HEK293 (cell line): Measurements from ENCODE around the gene VRK2.

Experiments
- CTCF ChIA-PET: fragments of 350-600 bp; formaldehyde crosslinking; extraction: SDS; loops from one replicate; lab custom pipeline; 2021; ENCODE audit warnings: antibody characterized with exemption; lab: Yijun Ruan, JAX
- POLR2A ChIA-PET: fragments of 300-600 bp; formaldehyde crosslinking; extraction: SDS; loops from one replicate; lab custom pipeline; 2020; ENCODE audit warnings: antibody characterized with exemption, inconsistent platforms; lab: Yijun Ruan, JAX
- H3K27ac ChIP-seq: fragments of 200-500 bp; sonication (Bioruptor generic); 2 replicates; pipeline ENCODE4 v1.5.1; 2014; ENCODE audit warnings: low read depth, low read length, control low read depth, inconsistent platforms; ENCODE audit errors: extremely low read depth
- H3K36me3 ChIP-seq, 2 experiments: fragments of 200-500 bp in 1 of 2; sonication (Bioruptor generic) in 1 of 2; 1 replicate in 1 of 2; 2 replicates in 1 of 2; pipeline ENCODE4 v1.5.1; 2014 to 2017; ENCODE audit warnings: inconsistent platforms in 2 of 2, low read length in 2 of 2; ENCODE audit not compliant: control insufficient read depth in 2 of 2, insufficient read depth in 1 of 2
- H3K4me1 ChIP-seq: fragments of 200-500 bp; sonication (Bioruptor generic); 2 replicates; pipeline ENCODE4 v1.5.1; 2014; ENCODE audit warnings: mild to moderate bottlenecking, low read length, inconsistent platforms; ENCODE audit not compliant: control insufficient read depth, insufficient read depth
- H3K4me3 ChIP-seq: 2 replicates; pipeline ENCODE4 v1.5.1; 2011; ENCODE audit warnings: low read depth, mild to moderate bottlenecking, control low read depth, low read length, moderate library complexity
- H3K9me3 ChIP-seq: fragments of 200-500 bp; sonication (Bioruptor generic); 2 replicates; pipeline ENCODE4 v1.5.1; 2014; ENCODE audit warnings: low read depth, low read length, inconsistent platforms; ENCODE audit not compliant: control insufficient read depth, insufficient read depth
- PRDM6 ChIP-seq: fragments of 450-650 bp; formaldehyde crosslinking; IDR thresholded peaks from 2 replicates; pipeline ENCODE4 v1.5.1; 2017; ENCODE audit warnings: missing biosample characterization, missing genetic modification characterization
- SP7 ChIP-seq: fragments of 450-650 bp; formaldehyde crosslinking; IDR thresholded peaks from 2 replicates; pipeline ENCODE4 v1.5.1; 2016; ENCODE audit warnings: missing biosample characterization, missing genetic modification characterization
- ZBTB8A ChIP-seq: fragments of 450-650 bp; formaldehyde crosslinking; IDR thresholded peaks from 2 replicates; pipeline ENCODE4 v1.5.1; 2016; ENCODE audit warnings: missing biosample characterization, missing genetic modification characterization
- ZFP37 ChIP-seq: fragments of 450-650 bp; formaldehyde crosslinking; IDR thresholded peaks from 2 replicates; pipeline ENCODE4 v1.5.1; 2016; ENCODE audit warnings: missing biosample characterization, missing genetic modification characterization
- ZNF132 ChIP-seq: fragments of 450-650 bp; formaldehyde crosslinking; IDR thresholded peaks from 2 replicates; pipeline ENCODE4 v1.5.1; 2017; ENCODE audit warnings: missing biosample characterization, missing genetic modification characterization, borderline replicate concordance
- ZNF155 ChIP-seq: fragments of 450-650 bp; formaldehyde crosslinking; IDR thresholded peaks from 2 replicates; pipeline ENCODE4 v1.5.1; 2016; ENCODE audit warnings: missing biosample characterization, missing genetic modification characterization
- ZNF19 ChIP-seq: fragments of 450-650 bp; formaldehyde crosslinking; IDR thresholded peaks from 2 replicates; pipeline ENCODE4; 2016; ENCODE audit warnings: missing biosample characterization, missing genetic modification characterization, low read depth
- ZNF26 ChIP-seq: fragments of 450-650 bp; formaldehyde crosslinking; IDR thresholded peaks from 2 replicates; pipeline ENCODE4 v1.5.1; 2016; ENCODE audit warnings: missing biosample characterization, missing genetic modification characterization
- ZNF302 ChIP-seq: fragments of 450-650 bp; formaldehyde crosslinking; IDR thresholded peaks from 2 replicates; pipeline ENCODE4 v1.5.1; 2016; ENCODE audit warnings: missing biosample characterization, missing genetic modification characterization, low read depth
- ZNF335 ChIP-seq: fragments of 450-650 bp; formaldehyde crosslinking; conservative IDR thresholded peaks from 2 replicates; pipeline ENCODE4 v1.5.1; 2016; ENCODE audit warnings: missing biosample characterization, missing genetic modification characterization
- ZNF362 ChIP-seq: fragments of 450-650 bp; formaldehyde crosslinking; IDR thresholded peaks from 2 replicates; pipeline ENCODE4 v1.5.1; 2016; ENCODE audit warnings: missing biosample characterization, missing genetic modification characterization
- ZNF449 ChIP-seq: fragments of 450-650 bp; formaldehyde crosslinking; IDR thresholded peaks from 2 replicates; pipeline ENCODE4 v1.5.1; 2017; ENCODE audit warnings: missing biosample characterization, mild to moderate bottlenecking, missing genetic modification characterization, moderate library complexity
- ZNF571 ChIP-seq: fragments of 450-650 bp; formaldehyde crosslinking; IDR thresholded peaks from 2 replicates; pipeline ENCODE4 v1.5.0; 2017; ENCODE audit warnings: missing biosample characterization, missing genetic modification characterization
- ZNF670 ChIP-seq: fragments of 450-650 bp; formaldehyde crosslinking; IDR thresholded peaks from 2 replicates; pipeline ENCODE4 v1.5.1; 2016; ENCODE audit warnings: missing biosample characterization, missing genetic modification characterization, low read depth
- ZNF768 ChIP-seq: fragments of 450-650 bp; formaldehyde crosslinking; IDR thresholded peaks from 2 replicates; pipeline ENCODE4 v1.5.1; 2018; ENCODE audit warnings: missing biosample characterization, mild to moderate bottlenecking, missing genetic modification characterization
- ZNF830 ChIP-seq: fragments of 450-650 bp; IDR thresholded peaks from 2 replicates; pipeline ENCODE4 v1.5.0; 2018; ENCODE audit warnings: missing biosample characterization, missing genetic modification characterization, low read depth, mild to moderate bottlenecking, moderate library complexity
- ZSCAN18 ChIP-seq: fragments of 450-650 bp; formaldehyde crosslinking; IDR thresholded peaks from 2 replicates; pipeline ENCODE4 v1.5.1; 2016; ENCODE audit warnings: missing biosample characterization, missing genetic modification characterization
- TF ChIP-seq, protein P1 (sequence below): fragments of 450-650 bp; formaldehyde crosslinking; IDR thresholded peaks from 2 replicates; pipeline ENCODE4 v1.5.1; 2016; ENCODE audit warnings: missing biosample characterization, missing genetic modification characterization
- TF ChIP-seq, protein P2 (sequence below): fragments of 450-650 bp; formaldehyde crosslinking; IDR thresholded peaks from 2 replicates; pipeline ENCODE4 v1.5.1; 2016; ENCODE audit warnings: missing biosample characterization, missing genetic modification characterization

VRK2 gene

GRCh38 chr2:58006952-58007284 is 39.7 kb upstream of the VRK2 start:
- no peaks in the 10 kb centered on the region for H3K4me1 ChIP-seq
- TF ChIP-seq ZNF132 (tag by site-specific recombination) (no peak), ZFP37 (tag by site-specific recombination) (no peak), ZNF768 (tag by site-specific recombination) (no peak), ZNF335 (no peak), PRDM6 (no peak), ZNF26 (tag by site-specific recombination) (no peak), ZBTB8A (no peak), ZNF362 (tag by site-specific recombination) (no peak), ZNF670 (tag by site-specific recombination) (no peak), ZSCAN18 (tag by site-specific recombination) (no peak), ZNF830 (tag by site-specific recombination) (no peak), SP7 (no peak), ZNF302 (no peak), ZNF571 (tag by site-specific recombination) (no peak), ZNF155 (tag by site-specific recombination) (no peak)
- TF ChIP-seq, protein P1, sequence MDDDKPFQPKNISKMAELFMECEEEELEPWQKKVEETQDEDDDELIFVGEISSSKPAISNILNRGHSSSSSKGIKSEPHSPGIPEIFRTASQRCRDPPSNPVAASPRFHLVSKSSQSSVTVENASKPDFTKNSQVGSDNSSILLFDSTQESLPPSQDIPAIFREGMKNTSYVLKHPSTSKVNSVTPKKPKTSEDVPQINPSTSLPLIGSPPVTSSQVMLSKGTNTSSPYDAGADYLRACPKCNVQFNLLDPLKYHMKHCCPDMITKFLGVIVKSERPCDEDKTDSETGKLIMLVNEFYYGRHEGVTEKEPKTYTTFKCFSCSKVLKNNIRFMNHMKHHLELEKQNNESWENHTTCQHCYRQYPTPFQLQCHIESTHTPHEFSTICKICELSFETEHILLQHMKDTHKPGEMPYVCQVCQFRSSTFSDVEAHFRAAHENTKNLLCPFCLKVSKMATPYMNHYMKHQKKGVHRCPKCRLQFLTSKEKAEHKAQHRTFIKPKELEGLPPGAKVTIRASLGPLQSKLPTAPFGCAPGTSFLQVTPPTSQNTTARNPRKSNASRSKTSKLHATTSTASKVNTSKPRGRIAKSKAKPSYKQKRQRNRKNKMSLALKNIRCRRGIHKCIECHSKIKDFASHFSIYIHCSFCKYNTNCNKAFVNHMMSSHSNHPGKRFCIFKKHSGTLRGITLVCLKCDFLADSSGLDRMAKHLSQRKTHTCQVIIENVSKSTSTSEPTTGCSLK (tag by site-specific recombination) = no peak
- TF ChIP-seq, protein P2, sequence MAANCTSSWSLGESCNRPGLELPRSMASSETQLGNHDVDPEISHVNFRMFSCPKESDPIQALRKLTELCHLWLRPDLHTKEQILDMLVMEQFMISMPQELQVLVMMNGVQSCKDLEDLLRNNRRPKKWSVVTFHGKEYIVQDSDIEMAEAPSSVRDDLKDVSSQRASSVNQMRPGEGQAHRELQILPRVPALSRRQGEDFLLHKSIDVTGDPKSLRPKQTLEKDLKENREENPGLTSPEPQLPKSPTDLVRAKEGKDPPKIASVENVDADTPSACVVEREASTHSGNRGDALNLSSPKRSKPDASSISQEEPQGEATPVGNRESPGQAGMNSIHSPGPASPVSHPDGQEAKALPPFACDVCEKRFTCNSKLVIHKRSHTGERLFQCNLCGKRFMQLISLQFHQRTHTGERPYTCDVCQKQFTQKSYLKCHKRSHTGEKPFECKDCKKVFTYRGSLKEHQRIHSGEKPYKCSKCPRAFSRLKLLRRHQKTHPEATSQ = no peak
- H3K27ac ChIP-seq = no peak overlapping the region
- no peak overlapping the region for H3K4me3 ChIP-seq
- ChIA-PET CTCF (no interaction called here), POLR2A (no interaction called here)
- no peaks in the 10 kb centered on the region for H3K9me3 ChIP-seq
- H3K36me3 ChIP-seq = no peaks in the 10 kb centered on the region

- no peak for TF ChIP-seq ZNF132 (tag by site-specific recombination)
- TF ChIP-seq ZNF19 (tag by site-specific recombination) = no peak
- TF ChIP-seq ZNF449 (tag by site-specific recombination) = no peak
- no peaks in the 10 kb centered on the region for H3K36me3 ChIP-seq
- POLR2A ChIA-PET = no interaction called here
- no peak overlapping the region for H3K4me3 ChIP-seq
- H3K4me1 ChIP-seq = no peaks in the 10 kb centered on the region
- no peaks in the 10 kb centered on the region for H3K9me3 ChIP-seq
- no peak overlapping the region for H3K27ac ChIP-seq
- CTCF ChIA-PET = no interaction called here
Observed at GRCh38 chr2:58010599-58010998, 36.0 kb upstream of the VRK2 start.
